CD4-positive, alpha-beta T cell (primary cell): ENCODE results near the gene PRPF19. TPM values are rescaled to one million over a fixed set of nuclear protein-coding genes. Genes with fewer than 3 reads are reported as not detected.

ENCODE experiments used
- ATAC-seq: fragments of 200-7000 bp; cut with Tn5 transposase; one replicate; pipeline ENCODE4 v1.10.0; 2022; ENCODE audit warnings: mild to moderate bottlenecking; ENCODE audit not compliant: poor library complexity
- CTCF ChIA-PET: fragments of 350-600 bp; sonication (Branson Sonifier 250); formaldehyde crosslinking; loops from one replicate; lab custom pipeline; 2021; ENCODE audit warnings: antibody characterized with exemption, inconsistent platforms; lab: Charles Lee
- POLR2A ChIA-PET: fragments of 350-600 bp; sonication (Branson Sonifier 250); formaldehyde crosslinking; loops from one replicate; lab custom pipeline; 2021; ENCODE audit warnings: antibody characterized with exemption, inconsistent platforms; lab: Charles Lee
- DNase-seq, 14 experiments: peaks; one replicate each; pipeline ENCODE4 v3.0.0-alpha.2; 2013 to 2020; ENCODE audit warnings: mixed read lengths in 2 of 14
- H3K27ac ChIP-seq, 2 donors: one replicate each; pipeline versions ENCODE4 v1.5.1 to v1.7.0; 2013; ENCODE audit warnings: low read length in 2 of 2, low read depth in 1 of 2, mild to moderate bottlenecking in 1 of 2
- H3K27me3 ChIP-seq, 2 experiments: 1 replicate in 1 of 2; 2 replicates in 1 of 2; pipeline versions ENCODE4 v1.6.1 to v1.7.0; 2013; ENCODE audit warnings: low read length in 2 of 2, control low read depth in 1 of 2, mild to moderate bottlenecking in 1 of 2, moderate library complexity in 1 of 2; ENCODE audit not compliant: insufficient read depth in 2 of 2, control insufficient read depth in 1 of 2
- H3K36me3 ChIP-seq: one replicate; pipeline ENCODE4 v1.6.1; 2013; ENCODE audit warnings: low read length, control low read depth; ENCODE audit not compliant: insufficient read depth
- H3K4me1 ChIP-seq: one replicate; pipeline ENCODE4 v1.6.1; 2013; ENCODE audit warnings: low read length, control low read depth; ENCODE audit not compliant: insufficient read depth
- H3K4me3 ChIP-seq: one replicate; pipeline ENCODE4 v1.5.1; 2013; ENCODE audit warnings: mild to moderate bottlenecking, low read length, moderate library complexity
- H3K9me3 ChIP-seq, 2 experiments: 1 replicate in 1 of 2; 2 replicates in 1 of 2; pipeline versions ENCODE4 v1.6.1 to v1.7.0; 2013; ENCODE audit warnings: low read length in 2 of 2, mild to moderate bottlenecking in 2 of 2, control low read depth in 1 of 2, moderate library complexity in 1 of 2; ENCODE audit not compliant: control insufficient read depth in 1 of 2, insufficient read depth in 1 of 2
- H3K27ac Mint-ChIP-seq: one replicate; pipeline ENCODE4 v1.8.0; 2020; ENCODE audit warnings: mixed read lengths
- H3K27me3 Mint-ChIP-seq: one replicate; pipeline ENCODE4 v1.8.0; 2021; ENCODE audit warnings: mixed read lengths
- H3K36me3 Mint-ChIP-seq: one replicate; pipeline ENCODE4 v1.8.0; 2021; ENCODE audit warnings: low read depth, mixed read lengths
- H3K4me1 Mint-ChIP-seq: one replicate; pipeline ENCODE4 v1.8.0; 2021; ENCODE audit warnings: low read depth, mixed read lengths
- H3K4me3 Mint-ChIP-seq: one replicate; pipeline ENCODE4 v1.8.0; 2020; ENCODE audit warnings: mild to moderate bottlenecking, mixed read lengths
- H3K9me3 Mint-ChIP-seq: one replicate; pipeline ENCODE4 v1.8.0; 2020; ENCODE audit warnings: mixed read lengths
- intact Hi-C, 2 experiments: fragments of 100-400 bp; cut with DNase I in 1 of 2; cut with micrococcal nuclease in 1 of 2; formaldehyde crosslinking; loops; one replicate each; pipeline versions ENCODE4 v1.15.1 to v1.9.0; 2023 to 2025; cut with DNase I, micrococcal nuclease
- total RNA-seq, 174 experiments: library from RNA in 2 of 174; stranded (reverse) in 2 of 174; gene quantifications; one replicate each; pipeline ENCODE4 v1.2.3 and lab custom pipeline; 2021 to 2026
- TF ChIP-seq, protein P1 (sequence below): fragments of 200-600 bp; IDR thresholded peaks from one replicate; pipeline ENCODE4 v1.8.0; 2022; ENCODE audit warnings: antibody characterized with exemption, mild to moderate bottlenecking

PRPF19 gene
- total RNA-seq, 2 experiments from 2014 or later, result 63.2 to 67.3 TPM

- ATAC-seq, result no peak
- Mint-ChIP-seq H3K27me3 (peaks cover 37% of the 10 kb centered on the region), H3K36me3 (peaks cover 48% of the 10 kb centered on the region), H3K9me3 (no peaks in the 10 kb centered on the region), H3K27ac (no peak overlapping the region), H3K4me1 (peaks cover 5% of the 10 kb centered on the region), H3K4me3 (peak overlapping the region; percentile 62)
- DNase-seq, result no peak
- Histone ChIP-seq H3K27ac (no peak overlapping the region), H3K4me3 (no peak overlapping the region), H3K36me3 (peaks cover 47% of the 10 kb centered on the region), H3K27me3 (peaks cover 25 to 28% of the 10 kb centered on the region in 2 experiments), H3K4me1 (peaks cover 30% of the 10 kb centered on the region), H3K9me3 (peaks cover 0 to 14% of the 10 kb centered on the region in 2 experiments)
- TF ChIP-seq, protein P1, sequence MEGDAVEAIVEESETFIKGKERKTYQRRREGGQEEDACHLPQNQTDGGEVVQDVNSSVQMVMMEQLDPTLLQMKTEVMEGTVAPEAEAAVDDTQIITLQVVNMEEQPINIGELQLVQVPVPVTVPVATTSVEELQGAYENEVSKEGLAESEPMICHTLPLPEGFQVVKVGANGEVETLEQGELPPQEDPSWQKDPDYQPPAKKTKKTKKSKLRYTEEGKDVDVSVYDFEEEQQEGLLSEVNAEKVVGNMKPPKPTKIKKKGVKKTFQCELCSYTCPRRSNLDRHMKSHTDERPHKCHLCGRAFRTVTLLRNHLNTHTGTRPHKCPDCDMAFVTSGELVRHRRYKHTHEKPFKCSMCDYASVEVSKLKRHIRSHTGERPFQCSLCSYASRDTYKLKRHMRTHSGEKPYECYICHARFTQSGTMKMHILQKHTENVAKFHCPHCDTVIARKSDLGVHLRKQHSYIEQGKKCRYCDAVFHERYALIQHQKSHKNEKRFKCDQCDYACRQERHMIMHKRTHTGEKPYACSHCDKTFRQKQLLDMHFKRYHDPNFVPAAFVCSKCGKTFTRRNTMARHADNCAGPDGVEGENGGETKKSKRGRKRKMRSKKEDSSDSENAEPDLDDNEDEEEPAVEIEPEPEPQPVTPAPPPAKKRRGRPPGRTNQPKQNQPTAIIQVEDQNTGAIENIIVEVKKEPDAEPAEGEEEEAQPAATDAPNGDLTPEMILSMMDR, result no peak
- CTCF ChIA-PET, result interaction anchor here (1.2 kb wide), 1 partner anchor 8 kb away, joined by 4 read pairs; no protein-coding TSS in a partner anchor
- intact Hi-C loops, result no loop called here
- POLR2A ChIA-PET, result interaction anchor here (0.7 to 2.1 kb wide), 3 partner anchors 9 to 160 kb away, joined by 3 to 19 read pairs (median 3); partner anchors contain the start of gene TMEM109
Observed at GRCh38 chr11:60923326-60923725, 16.9 kb upstream of the PRPF19 start.

DNA sequence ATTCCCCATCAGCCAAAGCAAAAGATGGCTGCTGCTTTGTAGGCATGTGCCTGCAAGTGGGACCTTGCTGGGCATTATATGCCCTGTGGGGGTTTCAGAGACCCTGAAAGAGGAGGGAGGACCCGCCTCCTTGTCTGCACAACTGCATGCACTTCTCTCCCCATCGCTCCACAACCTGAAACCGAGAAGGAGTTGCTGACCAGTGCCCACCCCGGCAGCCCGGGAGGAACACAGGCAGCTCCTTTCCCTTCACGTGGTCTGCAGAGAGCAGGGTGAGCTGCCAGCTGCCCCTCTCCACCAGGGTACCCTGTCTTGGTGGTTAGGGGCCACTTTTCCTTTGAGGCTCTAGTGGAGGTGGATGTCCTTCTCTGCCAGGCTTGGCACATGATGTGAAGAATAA is 16.5 kb upstream of the PRPF19 start:
- Mint-ChIP-seq H3K36me3 (peaks cover 48% of the 10 kb centered on the region), H3K4me1 (peaks cover 8% of the 10 kb centered on the region), H3K9me3 (no peaks in the 10 kb centered on the region), H3K27ac (no peak overlapping the region), H3K4me3 (peak overlapping the region; percentile 62), H3K27me3 (peaks cover 37% of the 10 kb centered on the region)
- Histone ChIP-seq H3K36me3 (peaks cover 51% of the 10 kb centered on the region), H3K4me1 (peaks cover 30% of the 10 kb centered on the region), H3K9me3 (peaks cover 0 to 14% of the 10 kb centered on the region in 2 experiments), H3K4me3 (no peak overlapping the region), H3K27me3 (peaks cover 25 to 28% of the 10 kb centered on the region in 2 experiments), H3K27ac (no peak overlapping the region)
- CTCF ChIA-PET, result no interaction called here
- no peak for ATAC-seq
- DNase-seq, result no peak
- TF ChIP-seq, protein P1, result no peak
- intact Hi-C loops, result no loop called here
- POLR2A ChIA-PET, result interaction anchor here (2.1 kb wide), 1 partner anchor 8 kb away, joined by 19 read pairs; the partner anchor contains the start of gene TMEM109

GRCh38 chr11:60921777-60922335 is 15.5 kb upstream of the PRPF19 start:
- Mint-ChIP-seq H3K27ac (no peak overlapping the region), H3K9me3 (no peaks in the 10 kb centered on the region), H3K27me3 (peaks cover 37% of the 10 kb centered on the region), H3K4me3 (no peak overlapping the region), H3K4me1 (peaks cover 16% of the 10 kb centered on the region), H3K36me3 (peaks cover 52% of the 10 kb centered on the region)
- Histone ChIP-seq H3K9me3 (peaks cover 0 to 14% of the 10 kb centered on the region in 2 experiments), H3K27me3 (peaks cover 25 to 28% of the 10 kb centered on the region in 2 experiments), H3K4me3 (no peak overlapping the region), H3K27ac (no peak overlapping the region), H3K36me3 (peaks cover 53% of the 10 kb centered on the region), H3K4me1 (peaks cover 34% of the 10 kb centered on the region)
- POLR2A ChIA-PET, result interaction anchor here (1.6 kb wide), 1 partner anchor 10 kb away, joined by 3 read pairs; no protein-coding TSS in a partner anchor
- intact Hi-C loops, result no loop called here
- TF ChIP-seq, protein P1, result no peak
- no peak for DNase-seq
- no peak for ATAC-seq
- CTCF ChIA-PET, result no interaction called here
